ENCODE measurements around the gene RAPGEF2. TPM values are rescaled to one million over a fixed set of nuclear protein-coding genes. Genes with fewer than 3 reads are reported as not detected.

RAPGEF2 gene
- total and polyA plus RNA-seq, 2 of the 8 experiments (the other 6 are each of a cell fraction or from before 2014, with no cell fraction given), result 24.4 to 48.6 TPM

DNA sequence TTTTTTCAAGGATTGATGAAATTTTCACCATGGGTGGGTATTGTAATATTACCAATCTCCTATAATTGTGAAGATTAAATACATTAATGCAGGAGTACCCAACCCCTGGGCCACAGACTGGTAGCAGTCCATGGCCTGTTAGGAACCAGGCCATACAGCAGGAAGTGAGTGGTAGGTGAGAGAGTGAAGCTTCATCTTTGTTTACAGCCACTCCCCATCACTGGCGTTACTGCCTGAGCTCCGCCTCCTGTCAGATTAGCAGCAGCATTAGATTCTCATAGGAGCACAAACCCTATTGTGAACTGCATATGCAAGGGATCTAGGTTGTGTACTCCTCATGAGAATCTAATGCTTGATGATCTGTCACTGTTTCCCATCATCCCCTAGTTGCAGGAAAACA, 15.1 kb downstream of the RAPGEF2 start (continued):
- TF ChIP-seq, protein P1, sequence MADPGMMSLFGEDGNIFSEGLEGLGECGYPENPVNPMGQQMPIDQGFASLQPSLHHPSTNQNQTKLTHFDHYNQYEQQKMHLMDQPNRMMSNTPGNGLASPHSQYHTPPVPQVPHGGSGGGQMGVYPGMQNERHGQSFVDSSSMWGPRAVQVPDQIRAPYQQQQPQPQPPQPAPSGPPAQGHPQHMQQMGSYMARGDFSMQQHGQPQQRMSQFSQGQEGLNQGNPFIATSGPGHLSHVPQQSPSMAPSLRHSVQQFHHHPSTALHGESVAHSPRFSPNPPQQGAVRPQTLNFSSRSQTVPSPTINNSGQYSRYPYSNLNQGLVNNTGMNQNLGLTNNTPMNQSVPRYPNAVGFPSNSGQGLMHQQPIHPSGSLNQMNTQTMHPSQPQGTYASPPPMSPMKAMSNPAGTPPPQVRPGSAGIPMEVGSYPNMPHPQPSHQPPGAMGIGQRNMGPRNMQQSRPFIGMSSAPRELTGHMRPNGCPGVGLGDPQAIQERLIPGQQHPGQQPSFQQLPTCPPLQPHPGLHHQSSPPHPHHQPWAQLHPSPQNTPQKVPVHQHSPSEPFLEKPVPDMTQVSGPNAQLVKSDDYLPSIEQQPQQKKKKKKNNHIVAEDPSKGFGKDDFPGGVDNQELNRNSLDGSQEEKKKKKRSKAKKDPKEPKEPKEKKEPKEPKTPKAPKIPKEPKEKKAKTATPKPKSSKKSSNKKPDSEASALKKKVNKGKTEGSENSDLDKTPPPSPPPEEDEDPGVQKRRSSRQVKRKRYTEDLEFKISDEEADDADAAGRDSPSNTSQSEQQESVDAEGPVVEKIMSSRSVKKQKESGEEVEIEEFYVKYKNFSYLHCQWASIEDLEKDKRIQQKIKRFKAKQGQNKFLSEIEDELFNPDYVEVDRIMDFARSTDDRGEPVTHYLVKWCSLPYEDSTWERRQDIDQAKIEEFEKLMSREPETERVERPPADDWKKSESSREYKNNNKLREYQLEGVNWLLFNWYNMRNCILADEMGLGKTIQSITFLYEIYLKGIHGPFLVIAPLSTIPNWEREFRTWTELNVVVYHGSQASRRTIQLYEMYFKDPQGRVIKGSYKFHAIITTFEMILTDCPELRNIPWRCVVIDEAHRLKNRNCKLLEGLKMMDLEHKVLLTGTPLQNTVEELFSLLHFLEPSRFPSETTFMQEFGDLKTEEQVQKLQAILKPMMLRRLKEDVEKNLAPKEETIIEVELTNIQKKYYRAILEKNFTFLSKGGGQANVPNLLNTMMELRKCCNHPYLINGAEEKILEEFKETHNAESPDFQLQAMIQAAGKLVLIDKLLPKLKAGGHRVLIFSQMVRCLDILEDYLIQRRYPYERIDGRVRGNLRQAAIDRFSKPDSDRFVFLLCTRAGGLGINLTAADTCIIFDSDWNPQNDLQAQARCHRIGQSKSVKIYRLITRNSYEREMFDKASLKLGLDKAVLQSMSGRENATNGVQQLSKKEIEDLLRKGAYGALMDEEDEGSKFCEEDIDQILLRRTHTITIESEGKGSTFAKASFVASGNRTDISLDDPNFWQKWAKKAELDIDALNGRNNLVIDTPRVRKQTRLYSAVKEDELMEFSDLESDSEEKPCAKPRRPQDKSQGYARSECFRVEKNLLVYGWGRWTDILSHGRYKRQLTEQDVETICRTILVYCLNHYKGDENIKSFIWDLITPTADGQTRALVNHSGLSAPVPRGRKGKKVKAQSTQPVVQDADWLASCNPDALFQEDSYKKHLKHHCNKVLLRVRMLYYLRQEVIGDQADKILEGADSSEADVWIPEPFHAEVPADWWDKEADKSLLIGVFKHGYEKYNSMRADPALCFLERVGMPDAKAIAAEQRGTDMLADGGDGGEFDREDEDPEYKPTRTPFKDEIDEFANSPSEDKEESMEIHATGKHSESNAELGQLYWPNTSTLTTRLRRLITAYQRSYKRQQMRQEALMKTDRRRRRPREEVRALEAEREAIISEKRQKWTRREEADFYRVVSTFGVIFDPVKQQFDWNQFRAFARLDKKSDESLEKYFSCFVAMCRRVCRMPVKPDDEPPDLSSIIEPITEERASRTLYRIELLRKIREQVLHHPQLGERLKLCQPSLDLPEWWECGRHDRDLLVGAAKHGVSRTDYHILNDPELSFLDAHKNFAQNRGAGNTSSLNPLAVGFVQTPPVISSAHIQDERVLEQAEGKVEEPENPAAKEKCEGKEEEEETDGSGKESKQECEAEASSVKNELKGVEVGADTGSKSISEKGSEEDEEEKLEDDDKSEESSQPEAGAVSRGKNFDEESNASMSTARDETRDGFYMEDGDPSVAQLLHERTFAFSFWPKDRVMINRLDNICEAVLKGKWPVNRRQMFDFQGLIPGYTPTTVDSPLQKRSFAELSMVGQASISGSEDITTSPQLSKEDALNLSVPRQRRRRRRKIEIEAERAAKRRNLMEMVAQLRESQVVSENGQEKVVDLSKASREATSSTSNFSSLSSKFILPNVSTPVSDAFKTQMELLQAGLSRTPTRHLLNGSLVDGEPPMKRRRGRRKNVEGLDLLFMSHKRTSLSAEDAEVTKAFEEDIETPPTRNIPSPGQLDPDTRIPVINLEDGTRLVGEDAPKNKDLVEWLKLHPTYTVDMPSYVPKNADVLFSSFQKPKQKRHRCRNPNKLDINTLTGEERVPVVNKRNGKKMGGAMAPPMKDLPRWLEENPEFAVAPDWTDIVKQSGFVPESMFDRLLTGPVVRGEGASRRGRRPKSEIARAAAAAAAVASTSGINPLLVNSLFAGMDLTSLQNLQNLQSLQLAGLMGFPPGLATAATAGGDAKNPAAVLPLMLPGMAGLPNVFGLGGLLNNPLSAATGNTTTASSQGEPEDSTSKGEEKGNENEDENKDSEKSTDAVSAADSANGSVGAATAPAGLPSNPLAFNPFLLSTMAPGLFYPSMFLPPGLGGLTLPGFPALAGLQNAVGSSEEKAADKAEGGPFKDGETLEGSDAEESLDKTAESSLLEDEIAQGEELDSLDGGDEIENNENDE (IDR thresholded peaks at IDR 0.05; ENCODE audit: insufficient replicate concordance, low read length), result no peak
- TF ChIP-seq CREB1 (IDR thresholded peaks at IDR 0.05), result no peak

Data from H1 (cell line).